Trophoblast cell (in vitro differentiated cells and primary cell): Measurements from ENCODE around the gene ARNT2.

Source experiments
- DNase-seq, 2 donors: peaks; one replicate each; pipeline ENCODE4 v3.0.0-alpha.2; 2016
- H2AFZ ChIP-seq: 2 replicates; pipeline ENCODE4 v1.6.1; 2013; ENCODE audit warnings: low read length, moderate library complexity, mild to moderate bottlenecking; ENCODE audit not compliant: insufficient read depth, poor library complexity
- H2AK5ac ChIP-seq: 2 replicates; pipeline ENCODE4 v1.6.1; 2013; ENCODE audit warnings: mild to moderate bottlenecking, low read length
- H2BK120ac ChIP-seq: 2 replicates; pipeline ENCODE4 v1.6.1; 2013; ENCODE audit warnings: low read length, mild to moderate bottlenecking, moderate library complexity; ENCODE audit not compliant: insufficient read depth, poor library complexity
- H2BK12ac ChIP-seq: 2 replicates; pipeline ENCODE4 v1.6.1; 2013; ENCODE audit warnings: mild to moderate bottlenecking, low read length, moderate library complexity
- H2BK5ac ChIP-seq: 2 replicates; pipeline ENCODE4 v1.6.1; 2013; ENCODE audit warnings: low read length, low read depth, moderate library complexity, mild to moderate bottlenecking; ENCODE audit not compliant: poor library complexity
- H3K14ac ChIP-seq: 2 replicates; pipeline ENCODE4 v1.6.1; 2013; ENCODE audit warnings: mild to moderate bottlenecking, low read length
- H3K18ac ChIP-seq: 2 replicates; pipeline ENCODE4 v1.6.1; 2013; ENCODE audit warnings: mild to moderate bottlenecking, low read length
- H3K23ac ChIP-seq: 2 replicates; pipeline ENCODE4 v1.6.1; 2013; ENCODE audit warnings: low read length
- H3K27ac ChIP-seq: 2 replicates; pipeline ENCODE4 v1.5.1; 2013; ENCODE audit warnings: low read depth, mild to moderate bottlenecking, inconsistent platforms, low read length, moderate library complexity
- H3K27me3 ChIP-seq: 2 replicates; pipeline ENCODE4 v1.6.1; 2013; ENCODE audit warnings: inconsistent platforms, mild to moderate bottlenecking, low read length, moderate library complexity; ENCODE audit not compliant: insufficient read depth
- H3K36me3 ChIP-seq, 2 experiments: 1 replicate in 1 of 2; 2 replicates in 1 of 2; pipeline ENCODE4 v1.6.1; 2013; ENCODE audit warnings: low read length in 2 of 2, mild to moderate bottlenecking in 2 of 2, moderate library complexity in 1 of 2; ENCODE audit not compliant: insufficient read depth in 2 of 2, control insufficient read depth in 1 of 2
- H3K4ac ChIP-seq: 2 replicates; pipeline ENCODE4 v1.6.1; 2013; ENCODE audit warnings: low read depth, mild to moderate bottlenecking, low read length, moderate library complexity
- H3K4me1 ChIP-seq, 2 experiments: 1 replicate in 1 of 2; 2 replicates in 1 of 2; pipeline ENCODE4 v1.6.1; 2013; ENCODE audit warnings: low read length in 2 of 2, mild to moderate bottlenecking in 2 of 2, moderate library complexity in 1 of 2; ENCODE audit not compliant: insufficient read depth in 2 of 2, control insufficient read depth in 1 of 2
- H3K4me2 ChIP-seq: 2 replicates; pipeline ENCODE4 v1.6.1; 2013; ENCODE audit warnings: inconsistent platforms, mild to moderate bottlenecking, low read length, moderate library complexity
- H3K4me3 ChIP-seq: 2 replicates; pipeline ENCODE4 v1.5.1; 2013; ENCODE audit warnings: mild to moderate bottlenecking, low read depth, low read length, inconsistent platforms
- H3K79me1 ChIP-seq: one replicate; pipeline ENCODE4 v1.6.1; 2013; ENCODE audit warnings: low read length
- H3K79me2 ChIP-seq: 2 replicates; pipeline ENCODE4 v1.6.1; 2013; ENCODE audit warnings: low read length, mild to moderate bottlenecking; ENCODE audit not compliant: control insufficient read depth, insufficient read depth, poor library complexity
- H3K9ac ChIP-seq: 2 replicates; pipeline ENCODE4 v1.6.1; 2013; ENCODE audit warnings: mild to moderate bottlenecking, low read length
- H3K9me3 ChIP-seq: 2 replicates; pipeline ENCODE4 v1.6.1; 2013; ENCODE audit warnings: low read depth, mild to moderate bottlenecking, control low read depth, inconsistent platforms, low read length; ENCODE audit not compliant: insufficient read depth
- H4K12ac ChIP-seq: 2 replicates; pipeline ENCODE4 v1.6.1; 2013; ENCODE audit warnings: low read depth, mild to moderate bottlenecking, low read length, moderate library complexity
- H4K8ac ChIP-seq: 2 replicates; pipeline ENCODE4 v1.6.1; 2013; ENCODE audit warnings: low read depth, mild to moderate bottlenecking, low read length, moderate library complexity
- H4K91ac ChIP-seq: one replicate; pipeline ENCODE4 v1.6.1; 2013; ENCODE audit warnings: low read depth, mild to moderate bottlenecking, low read length, moderate library complexity
- WGBS: extraction: QIAGEN DNeasy Blood & Tissue Kit; methylation state at CpG from one replicate; pipeline ENCODE4 v1.1.7; 2013; ENCODE audit warnings: missing lambda C conversion rate; ENCODE audit not compliant: insufficient read length, insufficient coverage; ENCODE audit errors: extremely low coverage; 5-methylcytosine and 5-hydroxymethylcytosine counted together

ARNT2 gene

GRCh38 chr15:80492874-80493273 lies 88.7 kb downstream of the ARNT2 start:
- Histone ChIP-seq H2BK12ac (no peak overlapping the region), H3K4me3 (no peak overlapping the region)

GRCh38 chr15:80494351-80494751 lies 90.2 kb downstream of the ARNT2 start:
- H3K4me1 ChIP-seq, result peaks cover 0 to 6% of the 10 kb centered on the region in 2 experiments
- H3K18ac ChIP-seq, result no peak overlapping the region
- no peak overlapping the region for H3K23ac ChIP-seq
- no peak overlapping the region for H3K14ac ChIP-seq
- no peak overlapping the region for H2AK5ac ChIP-seq
- H4K12ac ChIP-seq, result no peak overlapping the region
- H3K27me3 ChIP-seq, result no peaks in the 10 kb centered on the region
- H3K4me3 ChIP-seq, result no peak overlapping the region
- H2AFZ ChIP-seq, result no peak overlapping the region
- H3K4me2 ChIP-seq, result no peak overlapping the region
- H3K79me2 ChIP-seq, result no peaks in the 10 kb centered on the region
- H3K79me1 ChIP-seq, result no peaks in the 10 kb centered on the region
- no CpG with 5 or more reads among the region's 5 CpGs for WGBS
- H3K27ac ChIP-seq, result no peak overlapping the region
- peak; percentile 40 to 79 for DNase-seq
- H3K36me3 ChIP-seq, result no peaks in the 10 kb centered on the region
- no peak overlapping the region for H2BK12ac ChIP-seq
- H3K4ac ChIP-seq, result no peak overlapping the region
- H4K91ac ChIP-seq, result no peak overlapping the region
- no peak overlapping the region for H2BK120ac ChIP-seq
- H3K9ac ChIP-seq, result no peak overlapping the region
- H4K8ac ChIP-seq, result no peak overlapping the region
- no peaks in the 10 kb centered on the region for H3K9me3 ChIP-seq
- no peak overlapping the region for H2BK5ac ChIP-seq

More at GRCh38 chr15:80492874-80493273, 88.7 kb downstream of the ARNT2 start:
- H3K79me2 ChIP-seq, result no peaks in the 10 kb centered on the region
- H4K91ac ChIP-seq, result no peak overlapping the region
- WGBS, result no CpG with 5 or more reads among the region's 3 CpGs
- H4K12ac ChIP-seq, result no peak overlapping the region
- H2AK5ac ChIP-seq, result no peak overlapping the region
- H3K36me3 ChIP-seq, result no peaks in the 10 kb centered on the region
- H3K9me3 ChIP-seq, result no peaks in the 10 kb centered on the region
- H3K4me1 ChIP-seq, result peaks cover 0 to 6% of the 10 kb centered on the region in 2 experiments
- no peak overlapping the region for H3K14ac ChIP-seq
- H4K8ac ChIP-seq, result no peak overlapping the region
- H2AFZ ChIP-seq, result no peak overlapping the region
- H3K27me3 ChIP-seq, result no peaks in the 10 kb centered on the region
- no peak overlapping the region for H3K4me2 ChIP-seq
- no peak overlapping the region for H3K27ac ChIP-seq
- H3K4ac ChIP-seq, result no peak overlapping the region
- H2BK5ac ChIP-seq, result no peak overlapping the region
- no peak for DNase-seq
- H3K79me1 ChIP-seq, result no peaks in the 10 kb centered on the region
- no peak overlapping the region for H3K18ac ChIP-seq
- no peak overlapping the region for H3K23ac ChIP-seq
- no peak overlapping the region for H3K9ac ChIP-seq
- no peak overlapping the region for H2BK120ac ChIP-seq

GRCh38 chr15:80494756-80495155 lies 90.6 kb downstream of the ARNT2 start:
- Histone ChIP-seq H3K9me3 (no peaks in the 10 kb centered on the region), H4K12ac (no peak overlapping the region), H3K79me1 (no peaks in the 10 kb centered on the region), H3K14ac (no peak overlapping the region), H3K9ac (no peak overlapping the region), H2BK5ac (no peak overlapping the region), H2AFZ (no peak overlapping the region), H2BK12ac (no peak overlapping the region), H3K4me2 (no peak overlapping the region), H3K36me3 (no peaks in the 10 kb centered on the region), H3K18ac (no peak overlapping the region), H3K23ac (no peak overlapping the region), H2BK120ac (no peak overlapping the region), H2AK5ac (no peak overlapping the region), H3K27me3 (no peaks in the 10 kb centered on the region), H3K27ac (no peak overlapping the region), H3K4me3 (no peak overlapping the region), H4K8ac (no peak overlapping the region), H3K4me1 (peaks cover 0 to 6% of the 10 kb centered on the region in 2 experiments), H3K4ac (no peak overlapping the region), H4K91ac (no peak overlapping the region), H3K79me2 (no peaks in the 10 kb centered on the region)
- WGBS, result no CpG with 5 or more reads among the region's 3 CpGs
- no peak for DNase-seq

GRCh38 chr15:80495401-80495942 lies 91.3 kb downstream of the ARNT2 start:
- Histone ChIP-seq H2BK12ac (no peak overlapping the region), H3K4ac (no peak overlapping the region), H3K27ac (no peak overlapping the region), H3K9ac (no peak overlapping the region), H3K4me3 (no peak overlapping the region), H4K91ac (no peak overlapping the region), H3K18ac (no peak overlapping the region), H2AK5ac (no peak overlapping the region), H3K4me2 (no peak overlapping the region), H3K9me3 (no peaks in the 10 kb centered on the region), H4K12ac (no peak overlapping the region), H3K79me2 (no peaks in the 10 kb centered on the region), H3K27me3 (no peaks in the 10 kb centered on the region), H3K23ac (no peak overlapping the region), H3K36me3 (no peaks in the 10 kb centered on the region), H4K8ac (no peak overlapping the region), H2AFZ (no peak overlapping the region), H3K14ac (no peak overlapping the region), H3K79me1 (no peaks in the 10 kb centered on the region), H2BK120ac (no peak overlapping the region), H2BK5ac (no peak overlapping the region), H3K4me1 (peaks cover 0 to 6% of the 10 kb centered on the region in 2 experiments)
- no CpG with 5 or more reads among the region's 2 CpGs for WGBS
- peak in 1 of 2 donors; percentile 37 for DNase-seq
